ENCODE results near the gene CPLX4. TPM values are rescaled to one million over a fixed set of nuclear protein-coding genes. Genes with fewer than 3 reads are reported as not detected.

Gene CPLX4
- total RNA-seq, 1 donor from 2014 or later: not detected

- Mint-ChIP-seq H3K4me3 (ENCODE audit: low read depth) (no peak overlapping the region), H3K4me1 (ENCODE audit: low read depth) (no peaks in the 10 kb centered on the region), H3K27ac (no peak overlapping the region), H3K9me3 (ENCODE audit: low read depth) (no peaks in the 10 kb centered on the region), H3K27me3 (peaks cover 55% of the 10 kb centered on the region), H3K36me3 (ENCODE audit: insufficient read depth) (no peaks in the 10 kb centered on the region)
- DNase-seq (ENCODE audit: low spot score, unreplicated experiment): no peak
- no peak for TF ChIP-seq CTCF (IDR thresholded peaks at IDR 0.05; ENCODE audit: unreplicated experiment)
These were observed 15.4 kb downstream of the CPLX4 start for GRCh38 chr18:59303006-59303405.

- Mint-ChIP-seq H3K4me1 (ENCODE audit: low read depth) (no peaks in the 10 kb centered on the region), H3K27ac (no peak overlapping the region), H3K27me3 (peaks cover 52% of the 10 kb centered on the region)
These were observed 16.5 kb downstream of the CPLX4 start for GRCh38 chr18:59301929-59302328.

GRCh38 chr18:59300676-59301285, 17.7 kb downstream of the CPLX4 start:
- Mint-ChIP-seq H3K4me3 (ENCODE audit: low read depth) (no peak overlapping the region), H3K4me1 (ENCODE audit: low read depth) (no peaks in the 10 kb centered on the region), H3K36me3 (ENCODE audit: insufficient read depth) (no peaks in the 10 kb centered on the region), H3K27me3 (peaks cover 49% of the 10 kb centered on the region), H3K27ac (no peak overlapping the region), H3K9me3 (ENCODE audit: low read depth) (no peaks in the 10 kb centered on the region)
- no peak for TF ChIP-seq CTCF (IDR thresholded peaks at IDR 0.05; ENCODE audit: unreplicated experiment)
- no peak for DNase-seq (ENCODE audit: low spot score, unreplicated experiment)

More at GRCh38 chr18:59301929-59302328, 16.5 kb downstream of the CPLX4 start:
- no peak overlapping the region for H3K4me3 Mint-ChIP-seq (ENCODE audit: low read depth)
- no peaks in the 10 kb centered on the region for H3K9me3 Mint-ChIP-seq (ENCODE audit: low read depth)
- TF ChIP-seq CTCF (IDR thresholded peaks at IDR 0.05; ENCODE audit: unreplicated experiment): no peak
- H3K36me3 Mint-ChIP-seq (ENCODE audit: insufficient read depth): no peaks in the 10 kb centered on the region
- no peak for DNase-seq (ENCODE audit: low spot score, unreplicated experiment)

GRCh38 chr18:59298871-59299270, 19.6 kb downstream of the CPLX4 start:
- Mint-ChIP-seq H3K27ac (no peak overlapping the region), H3K36me3 (ENCODE audit: insufficient read depth) (no peaks in the 10 kb centered on the region), H3K9me3 (ENCODE audit: low read depth) (no peaks in the 10 kb centered on the region), H3K27me3 (peaks cover 53% of the 10 kb centered on the region), H3K4me1 (ENCODE audit: low read depth) (no peaks in the 10 kb centered on the region), H3K4me3 (ENCODE audit: low read depth) (no peak overlapping the region)
- DNase-seq (ENCODE audit: low spot score, unreplicated experiment): no peak
- TF ChIP-seq CTCF (IDR thresholded peaks at IDR 0.05; ENCODE audit: unreplicated experiment): no peak

- no peak for TF ChIP-seq CTCF (IDR thresholded peaks at IDR 0.05; ENCODE audit: unreplicated experiment)
- Mint-ChIP-seq H3K36me3 (ENCODE audit: insufficient read depth) (no peaks in the 10 kb centered on the region), H3K9me3 (ENCODE audit: low read depth) (no peaks in the 10 kb centered on the region), H3K27ac (no peak overlapping the region), H3K4me1 (ENCODE audit: low read depth) (no peaks in the 10 kb centered on the region), H3K27me3 (peaks cover 50% of the 10 kb centered on the region), H3K4me3 (ENCODE audit: low read depth) (no peak overlapping the region)
- DNase-seq (ENCODE audit: low spot score, unreplicated experiment): no peak
These were observed 25.1 kb downstream of the CPLX4 start for GRCh38 chr18:59293317-59293716.

Measured in progenitor cell of endocrine pancreas (in vitro differentiated cells).